ENCODE results near the gene PHTF2. TPM values are rescaled to one million over a fixed set of nuclear protein-coding genes. Genes with fewer than 3 reads are reported as not detected.
"Not testable (repeated sequence)": the region's sequence is repeated elsewhere in the genome, so short reads cannot be mapped to it uniquely, and the experiment has no call there.

Gene PHTF2
- total and polyA plus RNA-seq, 12 donors: 4.3 to 24.3 (median 9.9) TPM

- Histone ChIP-seq H3K27ac (no peak overlapping the region), H3K4me3 (no peak overlapping the region), H3K27me3 (no peaks in the 10 kb centered on the region), H3K9me3 (replicated peaks in 1 of 3) (peaks cover 0 to 10% (median 0%) of the 10 kb centered on the region in 3 donors), H3K4me1 (replicated peaks in 1 of 2) (no peaks in the 10 kb centered on the region), H3K36me3 (replicated peaks in 1 of 2) (peaks cover 0 to 13% of the 10 kb centered on the region in 2 donors)
- TF ChIP-seq, protein P1, sequence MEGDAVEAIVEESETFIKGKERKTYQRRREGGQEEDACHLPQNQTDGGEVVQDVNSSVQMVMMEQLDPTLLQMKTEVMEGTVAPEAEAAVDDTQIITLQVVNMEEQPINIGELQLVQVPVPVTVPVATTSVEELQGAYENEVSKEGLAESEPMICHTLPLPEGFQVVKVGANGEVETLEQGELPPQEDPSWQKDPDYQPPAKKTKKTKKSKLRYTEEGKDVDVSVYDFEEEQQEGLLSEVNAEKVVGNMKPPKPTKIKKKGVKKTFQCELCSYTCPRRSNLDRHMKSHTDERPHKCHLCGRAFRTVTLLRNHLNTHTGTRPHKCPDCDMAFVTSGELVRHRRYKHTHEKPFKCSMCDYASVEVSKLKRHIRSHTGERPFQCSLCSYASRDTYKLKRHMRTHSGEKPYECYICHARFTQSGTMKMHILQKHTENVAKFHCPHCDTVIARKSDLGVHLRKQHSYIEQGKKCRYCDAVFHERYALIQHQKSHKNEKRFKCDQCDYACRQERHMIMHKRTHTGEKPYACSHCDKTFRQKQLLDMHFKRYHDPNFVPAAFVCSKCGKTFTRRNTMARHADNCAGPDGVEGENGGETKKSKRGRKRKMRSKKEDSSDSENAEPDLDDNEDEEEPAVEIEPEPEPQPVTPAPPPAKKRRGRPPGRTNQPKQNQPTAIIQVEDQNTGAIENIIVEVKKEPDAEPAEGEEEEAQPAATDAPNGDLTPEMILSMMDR (IDR thresholded peaks at IDR 0.05): no peak
- TF ChIP-seq POLR2A (IDR thresholded peaks at IDR 0.05): no peak
- WGBS, 4 donors: 93 to 97% (median 96%) methylated on average over 2 of the region's 2 CpGs
- DNase-seq: no peak
- intact Hi-C loops (cut with DNase I): no loop called here
Measured at GRCh38 chr7:77778535-77778934, 20.0 kb upstream of the PHTF2 start.

- no peak overlapping the region for H3K4me3 ChIP-seq
- TF ChIP-seq POLR2A (IDR thresholded peaks at IDR 0.05): no peak
- no peaks in the 10 kb centered on the region for H3K27me3 ChIP-seq
- peaks cover 0 to 12% of the 10 kb centered on the region in 2 donors for H3K36me3 ChIP-seq (replicated peaks in 1 of 2)
- intact Hi-C loops (cut with DNase I): no loop called here
- DNase-seq: no peak
- WGBS, 4 donors: 96 to 98% (median 98%) methylated on average over 4 of the region's 4 CpGs
- no peak overlapping the region for H3K27ac ChIP-seq
- peaks cover 0 to 9% (median 0%) of the 10 kb centered on the region in 3 donors for H3K9me3 ChIP-seq (replicated peaks in 1 of 3)
- no peaks in the 10 kb centered on the region for H3K4me1 ChIP-seq (replicated peaks in 1 of 2)
Measured at GRCh38 chr7:77782383-77782782, 16.2 kb upstream of the PHTF2 start.

DNA sequence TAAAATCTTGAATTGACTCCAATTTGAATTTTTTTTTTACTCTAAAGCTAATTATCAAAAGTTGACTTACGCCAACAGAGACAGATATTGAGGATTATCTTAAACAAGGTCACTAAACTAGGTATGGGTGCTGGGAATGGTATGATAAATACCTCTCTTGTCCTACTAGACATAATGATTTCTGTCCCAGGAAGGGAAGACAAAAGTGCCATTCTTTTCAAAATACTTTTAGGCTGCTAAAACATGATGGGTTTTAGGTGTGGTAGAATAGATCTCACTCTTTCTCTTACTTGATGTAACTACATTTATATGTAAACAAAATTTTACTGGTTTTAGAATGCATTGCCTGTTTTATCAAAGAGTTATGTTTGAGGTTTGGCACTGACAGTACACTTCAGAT, 15.5 kb upstream of the PHTF2 start:
- intact Hi-C loops (cut with DNase I): no loop called here
- TF ChIP-seq POLR2A (IDR thresholded peaks at IDR 0.05): no peak
- TF ChIP-seq, protein P1 (IDR thresholded peaks at IDR 0.05): no peak

GRCh38 chr7:77783545-77783944, 15.0 kb upstream of the PHTF2 start:
- no peak for TF ChIP-seq POLR2A (IDR thresholded peaks at IDR 0.05)
- TF ChIP-seq, protein P1 (IDR thresholded peaks at IDR 0.05): no peak
- DNase-seq: no peak
- peaks cover 0 to 9% (median 0%) of the 10 kb centered on the region in 3 donors for H3K9me3 ChIP-seq (replicated peaks in 1 of 3)
- WGBS, 4 donors: 93 to 98% (median 96%) methylated on average over 3 of the region's 3 CpGs
- no peaks in the 10 kb centered on the region for H3K27me3 ChIP-seq
- no peak overlapping the region for H3K4me3 ChIP-seq
- no peak overlapping the region for H3K27ac ChIP-seq
- intact Hi-C loops (cut with DNase I): no loop called here
- H3K36me3 ChIP-seq (replicated peaks in 1 of 2): peaks cover 0 to 10% of the 10 kb centered on the region in 2 donors
- H3K4me1 ChIP-seq (replicated peaks in 1 of 2): no peaks in the 10 kb centered on the region

More for the DNA sequence above, 15.5 kb upstream of the PHTF2 start:
- no peak for DNase-seq
- H3K27me3 ChIP-seq: no peaks in the 10 kb centered on the region
- no peaks in the 10 kb centered on the region for H3K4me1 ChIP-seq (replicated peaks in 1 of 2)
- H3K4me3 ChIP-seq: no peak overlapping the region
- no peak overlapping the region for H3K27ac ChIP-seq
- H3K36me3 ChIP-seq (replicated peaks in 1 of 2): peaks cover 0 to 12% of the 10 kb centered on the region in 2 donors
- H3K9me3 ChIP-seq (replicated peaks in 1 of 3): peaks cover 0 to 9% (median 0%) of the 10 kb centered on the region in 3 donors
- WGBS, 4 donors: 85 to 99% (median 94%) methylated on average over 1 of the region's 1 CpG

DNA sequence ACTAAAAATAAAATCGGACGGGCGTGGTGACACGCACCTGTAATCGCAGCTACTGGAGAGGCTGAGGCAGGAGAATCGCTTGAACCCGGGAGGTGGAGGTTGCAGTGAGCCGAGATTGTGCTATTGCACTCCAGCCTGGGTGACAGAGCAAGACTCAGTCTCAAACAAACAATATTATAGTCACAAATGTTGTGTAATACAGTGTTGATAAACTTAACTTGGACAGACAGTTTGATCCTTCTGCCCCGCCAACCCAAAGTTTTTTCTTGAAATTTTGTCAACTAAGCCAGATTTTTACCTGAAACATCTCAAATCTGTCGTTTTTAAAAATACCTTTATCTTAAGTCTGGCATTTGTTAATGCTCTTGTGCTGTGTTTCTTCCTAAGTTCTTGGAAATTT, 14.1 kb upstream of the PHTF2 start:
- H3K27me3 ChIP-seq; DNase-seq; H3K4me1 ChIP-seq (replicated peaks in 1 of 2); H3K27ac ChIP-seq; H3K9me3 ChIP-seq (replicated peaks in 1 of 3); H3K4me3 ChIP-seq; H3K36me3 ChIP-seq (replicated peaks in 1 of 2); intact Hi-C loops (cut with DNase I): not testable (repeated sequence)
- WGBS, 4 donors: 94 to 97% (median 95%) methylated on average over 10 of the region's 10 CpGs
